ENCODE results near the gene MYADM. TPM values are rescaled to one million over a fixed set of nuclear protein-coding genes. Genes with fewer than 3 reads are reported as not detected.

Gene MYADM
- polyA plus RNA-seq, 1 experiment: 39.3 TPM

GRCh38 chr19:53877361-53877766 lies 9.7 kb downstream of the MYADM start:
- Histone ChIP-seq H3K9me3 (ENCODE audit: control insufficient read depth, insufficient read depth, low read length) (no peaks in the 10 kb centered on the region; the same call in 1 of the 2 replicates), H3K27me3 (ENCODE audit: control insufficient read depth, insufficient read depth, low read length) (peaks cover 14% of the 10 kb centered on the region), H3K27ac (ENCODE audit: low read depth, low read length) (no peak overlapping the region), H3K4me3 (ENCODE audit: low read depth, low read length) (no peak overlapping the region)
- TF ChIP-seq CTCF (IDR thresholded peaks at IDR 0.05; ENCODE audit: low read depth, low read length): no peak
- CTCF ChIA-PET: interaction anchor here (1.4 to 1.7 kb wide), 2 partner anchors 85 to 147 kb away, joined by 3 to 5 read pairs; no protein-coding TSS in a partner anchor
- no peak for DNase-seq (ENCODE audit: low read depth, low spot score)
- POLR2A ChIA-PET: no interaction called here

GRCh38 chr19:53878776-53879139 lies 11.1 kb downstream of the MYADM start:
- TF ChIP-seq CTCF (IDR thresholded peaks at IDR 0.05; ENCODE audit: low read depth, low read length): no peak
- no peak for DNase-seq (ENCODE audit: low read depth, low spot score)
- H3K9me3 ChIP-seq (ENCODE audit: control insufficient read depth, insufficient read depth, low read length): no peaks in the 10 kb centered on the region; the same call in 1 of the 2 replicates
- peaks cover 26% of the 10 kb centered on the region for H3K27me3 ChIP-seq (ENCODE audit: control insufficient read depth, insufficient read depth, low read length)
- H3K27ac ChIP-seq (ENCODE audit: low read depth, low read length): peak overlapping the region; percentile 21
- POLR2A ChIA-PET: interaction anchor here (1.4 kb wide), 1 partner anchor 11 kb away, joined by 10 read pairs; the partner anchor contains the start of gene MYADM
- H3K4me3 ChIP-seq (ENCODE audit: low read depth, low read length): peak overlapping the region; percentile 69
- CTCF ChIA-PET: interaction anchor here (0.5 to 1.3 kb wide), 3 partner anchors 18 to 151 kb away, joined by 4 to 6 read pairs (median 5); no protein-coding TSS in a partner anchor

- H3K9me3 ChIP-seq (ENCODE audit: control insufficient read depth, insufficient read depth, low read length): no peaks in the 10 kb centered on the region; the same call in 1 of the 2 replicates
- peaks cover 33% of the 10 kb centered on the region for H3K27me3 ChIP-seq (ENCODE audit: control insufficient read depth, insufficient read depth, low read length)
- TF ChIP-seq CTCF (IDR thresholded peaks at IDR 0.05; ENCODE audit: low read depth, low read length): no peak
- H3K4me3 ChIP-seq (ENCODE audit: low read depth, low read length): peak overlapping the region; percentile 69
- ChIA-PET CTCF (interaction anchor here (0.5 to 1.3 kb wide), 3 partner anchors 18 to 151 kb away, joined by 4 to 6 read pairs (median 5); no protein-coding TSS in a partner anchor), POLR2A (interaction anchor here (0.6 to 1.4 kb wide), 2 partner anchors 11 to 132 kb away, joined by 4 to 10 read pairs; partner anchors contain the start of gene MYADM)
- H3K27ac ChIP-seq (ENCODE audit: low read depth, low read length): no peak overlapping the region
- peak; percentile 67 for DNase-seq (ENCODE audit: low read depth, low spot score)
Measured at GRCh38 chr19:53879140-53880081, 11.7 kb downstream of the MYADM start.

GRCh38 chr19:53880711-53881481 lies 13.2 kb downstream of the MYADM start:
- no peak for TF ChIP-seq CTCF (IDR thresholded peaks at IDR 0.05; ENCODE audit: low read depth, low read length)
- CTCF ChIA-PET: interaction anchor here (1.5 to 1.6 kb wide), 2 partner anchors 143 to 149 kb away, joined by 7 to 8 read pairs; no protein-coding TSS in a partner anchor
- peak overlapping the region; percentile 53 for H3K4me3 ChIP-seq (ENCODE audit: low read depth, low read length)
- H3K27me3 ChIP-seq (ENCODE audit: control insufficient read depth, insufficient read depth, low read length): peaks cover 42% of the 10 kb centered on the region
- no peak overlapping the region for H3K27ac ChIP-seq (ENCODE audit: low read depth, low read length)
- DNase-seq (ENCODE audit: low read depth, low spot score): no peak
- POLR2A ChIA-PET: no interaction called here
- H3K9me3 ChIP-seq (ENCODE audit: control insufficient read depth, insufficient read depth, low read length): no peaks in the 10 kb centered on the region; the same call in 1 of the 2 replicates
